Measurements from ENCODE around the gene FKBP7. TPM values are rescaled to one million over a fixed set of nuclear protein-coding genes. Genes with fewer than 3 reads are reported as not detected.

Gene FKBP7, protein sequence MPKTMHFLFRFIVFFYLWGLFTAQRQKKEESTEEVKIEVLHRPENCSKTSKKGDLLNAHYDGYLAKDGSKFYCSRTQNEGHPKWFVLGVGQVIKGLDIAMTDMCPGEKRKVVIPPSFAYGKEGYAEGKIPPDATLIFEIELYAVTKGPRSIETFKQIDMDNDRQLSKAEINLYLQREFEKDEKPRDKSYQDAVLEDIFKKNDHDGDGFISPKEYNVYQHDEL
- 4.8 and 7.0 TPM in 2 replicates for total RNA-seq (2021; fragmentation: NEBNext Ultra II Directional; extraction: Animal tissue kit (Norgen Biotek cat#: 25700))
- polyA plus RNA-seq (2011; rRNA removed), result 2.4 and 3.6 TPM in 2 replicates
- polyA plus RNA-seq (2011; cell fraction: cytosol; rRNA removed), result 4.5 TPM
- 3.0 TPM for polyA plus RNA-seq (2011; cell fraction: nucleus; rRNA removed)
- 4.6 to 10.8 TPM (median 4.9 TPM) in 4 replicates for polyA plus RNA-seq (2012, experiment 1 of 2)
- 1.8 TPM for polyA plus RNA-seq (2012, experiment 2 of 2)
- polyA plus RNA-seq (2013, experiment 1 of 2), result 9.5 TPM
- 9.5 TPM for polyA plus RNA-seq (2013, experiment 2 of 2)
- 1.9 and 2.4 TPM in 2 replicates for polyA minus RNA-seq (2011; rRNA and poly(A)+ RNA removed)
- not detected for polyA minus RNA-seq (2011; cell fraction: cytosol; rRNA and poly(A)+ RNA removed)
- polyA minus RNA-seq (2011; cell fraction: nucleus; rRNA and poly(A)+ RNA removed), result 3.5 TPM
- long read RNA-seq, experiment 1, partial matches to known transcripts, result 0 of 7 reads
- long read RNA-seq, experiment 1, other reads (novel, unspliced or antisense), result 1 of 7 reads
- long read RNA-seq, experiment 2, partial matches to known transcripts, result 0 of 6 reads
- long read RNA-seq, experiment 2, other reads (novel, unspliced or antisense), result 0 of 6 reads

GRCh38 chr2:178478439-178479274 lies at the start of gene FKBP7:
TSS of gene FKBP7 (minus strand) at chr2:178478600. CDS start at chr2:178478499, 101 bp downstream.
- H2BK5ac ChIP-seq (ENCODE audit: low read depth, low read length), result peak within 1 kb of the TSS; percentile 73; the same call in 1 of the 2 replicates
- H3K36me3 ChIP-seq (ENCODE audit: control insufficient read depth in 2 of 4, insufficient read depth in 4 of 4, low read length in 3 of 4), result no peaks in the 10 kb centered on the region
- TF ChIP-seq, protein P1, sequence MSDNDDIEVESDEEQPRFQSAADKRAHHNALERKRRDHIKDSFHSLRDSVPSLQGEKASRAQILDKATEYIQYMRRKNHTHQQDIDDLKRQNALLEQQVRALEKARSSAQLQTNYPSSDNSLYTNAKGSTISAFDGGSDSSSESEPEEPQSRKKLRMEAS (IDR thresholded peaks at IDR 0.05), result peak; percentile 68
- peak; percentile 63 for TF ChIP-seq PHF8 (conservative IDR thresholded peaks at IDR 0.05; ENCODE audit: low read depth, low read length)
- peak; percentile 51; the same call in 1 of the 2 replicates for TF ChIP-seq TBP (IDR thresholded peaks at IDR 0.05; ENCODE audit: low read depth, low read length)
- no peak for TF ChIP-seq ZNF274 (IDR thresholded peaks at IDR 0.05; ENCODE audit: borderline replicate concordance, extremely low read depth, low read length)
- TF ChIP-seq BRCA1 (IDR thresholded peaks at IDR 0.05; ENCODE audit: low read depth, low read length), result no peak
- TF ChIP-seq ASH2L (IDR thresholded peaks at IDR 0.05; ENCODE audit: low read length), result peak; percentile 98
- TF ChIP-seq CTBP2 (IDR thresholded peaks at IDR 0.05; ENCODE audit: borderline replicate concordance, insufficient read depth, insufficient read length, low read length), result no peak

More at GRCh38 chr2:178478439-178479274, at the start of gene FKBP7:
- H3K56ac ChIP-seq (replicated peaks; ENCODE audit: insufficient read length, low read depth, low read length), result no peak within 1 kb of the TSS
- peaks cover 0 to 12% (median 4%) of the 10 kb centered on the region in 4 experiments; a peak in 3 of 7 replicates for H3K4me1 ChIP-seq (replicated peaks in 1 of 4; ENCODE audit: control insufficient read depth in 3 of 4, insufficient read depth in 4 of 4, low read length in 3 of 4)
- peak within 1 kb of the TSS; percentile 34 for H3K18ac ChIP-seq (ENCODE audit: extremely low read depth, low read length)
- WGBS, 2 experiments (ENCODE audit: extremely low coverage in 1 of 2, insufficient coverage in 1 of 2, insufficient read length in 1 of 2, insufficient replicate concordance in 2 of 2, low coverage in 1 of 2, low lambda C conversion rate in 2 of 2, missing lambda C conversion rate in 1 of 2), result 2% methylated on average over 54 of the region's 56 CpGs; no CpG with 5 or more reads in 1 of the 2 experiments
- POLR2A ChIA-PET (ENCODE audit: partially characterized antibody), result interaction anchor here (0.9 to 1.2 kb wide), 2 partner anchors 23 to 28 kb away, joined by 3 to 4 read pairs; partner anchors contain the start of genes PJVK and PRKRA
- no peaks in the 10 kb centered on the region for H3K9me3 ChIP-seq (ENCODE audit: insufficient read depth in 2 of 2, low read depth in 1 of 2, low read length in 1 of 2)
- H3K27ac ChIP-seq (ENCODE audit: low read depth, low read length), result peak within 1 kb of the TSS; percentile 29; the same call in 1 of the 2 replicates
- H2AK5ac ChIP-seq (ENCODE audit: low read depth, low read length), result no peak within 1 kb of the TSS
- peak within 1 kb of the TSS; percentile 70 for H2BK12ac ChIP-seq (ENCODE audit: low read depth, low read length)
- peak within 1 kb of the TSS; percentile 74; the same call in 1 of the 2 replicates for H2BK15ac ChIP-seq (ENCODE audit: low read length)
- H2AFZ ChIP-seq (ENCODE audit: low read length), result peak within 1 kb of the TSS; percentile 98
- DNase-seq (ENCODE audit: low read depth in 1 of 2, low spot score in 2 of 2) (peak in 1 of 2 experiments; percentile 84), FAIRE-seq (no peak)
- H3K79me1 ChIP-seq (ENCODE audit: low read depth, low read length), result peaks cover 2% of the 10 kb centered on the region; the same call in 1 of the 2 replicates
- H3K23ac ChIP-seq (ENCODE audit: insufficient read length), result no peak within 1 kb of the TSS
- no peaks in the 10 kb centered on the region; a peak in 2 of 7 replicates for H3K27me3 ChIP-seq (replicated peaks in 1 of 4; ENCODE audit: control insufficient read depth in 3 of 4, extremely low read depth in 1 of 4, insufficient read depth in 3 of 4, low read length in 3 of 4)
- H3K9ac ChIP-seq (replicated peaks in 1 of 4; ENCODE audit: extremely low read depth in 1 of 4, low read depth in 3 of 4, low read length in 3 of 4), result peak within 1 kb of the TSS; percentile 65 to 91 (median 74)
- H4K20me1 ChIP-seq (replicated peaks in 1 of 2; ENCODE audit: control insufficient read depth in 1 of 2, insufficient read depth in 2 of 2, low read length in 2 of 2), result peaks cover 2 to 3% of the 10 kb centered on the region in 2 experiments
- H3K79me2 ChIP-seq (ENCODE audit: control insufficient read depth in 1 of 2, insufficient read depth in 2 of 2, low read length in 2 of 2), result peaks cover 0 to 23% of the 10 kb centered on the region in 2 experiments; a peak in 2 of 4 replicates
- H3K14ac ChIP-seq (ENCODE audit: insufficient read length), result no peak within 1 kb of the TSS
- no peak within 1 kb of the TSS; the same call in 1 of the 2 replicates for H4K8ac ChIP-seq (ENCODE audit: extremely low read depth, insufficient read depth, low read length)
- H3K4me3 ChIP-seq (ENCODE audit: extremely low read depth in 1 of 4, insufficient read depth in 2 of 4, low read depth in 3 of 4, low read length in 4 of 4), result peak within 1 kb of the TSS; percentile 62 to 92 (median 80)
- H4K91ac ChIP-seq (replicated peaks; ENCODE audit: insufficient read length, low read length), result peak within 1 kb of the TSS; percentile 52
- CTCF ChIA-PET (ENCODE audit: partially characterized antibody), result interaction anchor here (0.6 to 1.2 kb wide), 2 partner anchors 18 to 252 kb away, joined by 3 read pairs; no protein-coding TSS in a partner anchor
- peak within 1 kb of the TSS; percentile 72 for H4K5ac ChIP-seq (ENCODE audit: insufficient read length, low read depth, low read length)
- peak within 1 kb of the TSS; percentile 57 for H2BK120ac ChIP-seq (replicated peaks; ENCODE audit: low read depth, low read length)
- H3K4ac ChIP-seq (replicated peaks; ENCODE audit: insufficient read length, low read depth, low read length), result no peak within 1 kb of the TSS
- peaks cover 9% of the 10 kb centered on the region for H3K23me2 ChIP-seq (ENCODE audit: low read depth, low read length)
- no peak within 1 kb of the TSS for H2BK20ac ChIP-seq (ENCODE audit: low read length)
- peak within 1 kb of the TSS; percentile 59 to 92 for H3K4me2 ChIP-seq (ENCODE audit: insufficient read depth in 1 of 2, low read depth in 2 of 2, low read length in 2 of 2)

Data from H1 (cell line).